Left lung (tissue), 14 donors: ENCODE measurements around the gene NANP. TPM values are rescaled to one million over a fixed set of nuclear protein-coding genes. Genes with fewer than 3 reads are reported as not detected.

Experiments used
- ATAC-seq: fragments of 200-7000 bp; cut with Tn5 transposase; one replicate; pipeline ENCODE4 v1.9.1; 2020; ENCODE audit warnings: moderate library complexity
- DNase-seq, 4 donors: peaks; one replicate each; pipeline ENCODE4 v3.0.0-alpha.2; 2013 to 2020
- H3K27ac ChIP-seq, 2 donors: fragments of 200-600 bp; sonication (generic) in 1 of 2; one replicate each; pipeline versions ENCODE4 v1.5.0 to v1.8.0; 2020 to 2021
- H3K27me3 ChIP-seq, 2 donors: fragments of 200-600 bp; sonication (generic) in 1 of 2; one replicate each; pipeline versions ENCODE4 v1.5.0 to v1.8.0; 2020 to 2021
- H3K36me3 ChIP-seq, 2 donors: fragments of 200-600 bp; sonication (generic) in 1 of 2; one replicate each; pipeline versions ENCODE4 v1.5.0 to v1.8.0; 2020 to 2021
- H3K4me1 ChIP-seq, 2 donors: fragments of 200-600 bp; one replicate each; pipeline ENCODE4 v1.8.0; 2021
- H3K4me3 ChIP-seq, 2 donors: fragments of 200-600 bp; sonication (generic) in 1 of 2; one replicate each; pipeline versions ENCODE4 v1.5.0 to v1.8.0; 2020 to 2021; ENCODE audit warnings: mild to moderate bottlenecking in 1 of 2
- H3K9me3 ChIP-seq, 2 donors: fragments of 200-600 bp; sonication (generic) in 1 of 2; one replicate each; pipeline versions ENCODE4 v1.5.0 to v1.8.0; 2020 to 2021
- CTCF ChIP-seq, 2 donors: fragments of 200-600 bp; sonication (generic) in 1 of 2; IDR thresholded peaks; one replicate each; pipeline versions ENCODE4 v1.5.0 to v1.8.0; 2021; ENCODE audit warnings: antibody characterized with exemption in 2 of 2
- intact Hi-C, 2 donors: fragments of 100-400 bp; cut with DNase I; formaldehyde crosslinking; loops; one replicate each; pipeline versions ENCODE4 v1.11.2 to v1.14.2; 2022
- long read RNA-seq, 12 donors: library from polyadenylated mRNA in 2 of 12; unstranded in 2 of 12; transcript quantifications; one replicate each; pipeline ENCODE4 v2.0.0 and lab custom pipeline, GENCODE V29; 2019 to 2026
- polyA plus RNA-seq, 6 donors: library from polyadenylated mRNA; unstranded; fragments of 120-200 nt; gene quantifications; one replicate each; pipeline ENCODE4 v1.2.1, GENCODE V29; 2013; ENCODE audit not compliant: insufficient read length in 6 of 6
- total RNA-seq, 2 donors: library from RNA; stranded (reverse); fragmentation: NEBNext Ultra II Directional; extraction: Animal tissue kit (Norgen Biotek cat#: 25700); gene quantifications; one replicate each; pipeline ENCODE4 v1.2.1, GENCODE V29; 2021
- donor health status: DM: no; HTN: yes; CAD: no.
- donor health status: DM: no; HTN: no; CAD: no.

NANP gene
- total RNA-seq = 1 to 10 TPM; 4.7 to 7.4 TPM
- 1 to 10 TPM; 4.1 to 5.4 (median 4.9) TPM for polyA plus RNA-seq
- long read RNA-seq, donor 1, transcript NANP-201 (2 exons, 3,964 nt) = major isoform, 8 of 8 reads
- long read RNA-seq, donor 1, partial matches to known transcripts = 0 of 8 reads
- long read RNA-seq, donor 1, other reads (novel, unspliced or antisense) = 0 of 8 reads
- long read RNA-seq, donor 2, partial matches to known transcripts = 0 of 3 reads
- long read RNA-seq, donor 2, other reads (novel, unspliced or antisense) = 0 of 3 reads
- long read RNA-seq, donor 3, partial matches to known transcripts = 0 of 2 reads
- long read RNA-seq, donor 3, other reads (novel, unspliced or antisense) = 0 of 2 reads
- long read RNA-seq, donor 4 = 0 reads
- long read RNA-seq, donor 5 = 0 reads
- long read RNA-seq, donor 6 = 0 reads
- long read RNA-seq, donor 7, partial matches to known transcripts = 0 of 1 reads
- long read RNA-seq, donor 7, other reads (novel, unspliced or antisense) = 0 of 1 reads
- long read RNA-seq, donor 8, partial matches to known transcripts = 0 of 4 reads
- long read RNA-seq, donor 8, other reads (novel, unspliced or antisense) = 0 of 4 reads
- long read RNA-seq, donor 9 = 0 reads
- long read RNA-seq, donor 10, partial matches to known transcripts = 0 of 3 reads
- long read RNA-seq, donor 10, other reads (novel, unspliced or antisense) = 0 of 3 reads
- long read RNA-seq, donor 11 = 0 reads
- long read RNA-seq, donor 12, partial matches to known transcripts = 0 of 3 reads
- long read RNA-seq, donor 12, other reads (novel, unspliced or antisense) = 0 of 3 reads

DNA sequence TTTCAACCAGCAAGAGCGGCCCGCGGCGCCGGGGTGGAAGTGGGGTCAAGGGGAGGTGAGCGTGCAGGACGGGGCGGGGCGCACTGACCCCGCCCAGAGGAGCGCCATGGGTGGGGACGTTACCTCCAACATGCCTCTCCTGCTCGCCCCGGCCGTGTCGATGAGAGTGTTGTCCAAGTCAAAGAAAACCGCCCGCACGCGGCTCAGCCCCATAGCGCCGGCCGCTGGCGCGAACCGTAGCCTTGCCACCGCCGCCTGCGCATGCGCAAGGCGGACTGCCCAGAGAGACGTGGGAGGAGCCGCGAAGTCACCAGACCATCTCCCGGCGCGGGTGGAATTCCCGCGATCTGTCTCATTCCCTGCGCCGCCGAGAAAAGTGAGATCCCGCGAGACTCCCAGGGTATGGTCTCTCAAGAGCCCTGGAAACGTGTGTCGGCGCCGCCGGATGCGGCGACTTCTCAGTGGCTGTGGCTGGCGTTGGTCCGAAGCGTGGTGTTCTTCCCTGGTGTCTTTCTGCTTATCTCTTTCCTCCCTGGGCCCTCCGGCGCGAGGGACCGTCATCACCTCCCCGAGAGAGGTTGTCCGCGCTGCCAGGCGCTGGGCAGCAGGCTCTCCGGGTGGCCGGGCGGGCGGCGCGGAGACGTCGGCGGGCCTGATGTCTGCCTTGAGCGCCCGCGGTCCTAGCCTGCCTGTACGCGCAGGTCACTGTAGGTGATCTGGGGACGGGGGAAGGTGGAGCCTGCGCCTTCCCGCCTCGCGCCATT is at the start of gene NANP:
NANP (minus strand) TSS at position 279 of the 764 bp plus-strand sequence; CDS start at position 213, 66 bp downstream.
- no peaks in the 10 kb centered on the region for H3K27me3 ChIP-seq
- peak within 1 kb of the TSS; percentile 82 to 96 for H3K4me3 ChIP-seq
- peaks cover 12 to 34% of the 10 kb centered on the region in 2 donors for H3K4me1 ChIP-seq
- ATAC-seq = peak; percentile 93
- DNase-seq = peak; percentile 97 to 99 (median 97)
- TF ChIP-seq CTCF (IDR thresholded peaks at IDR 0.05) = no peak
- peak within 1 kb of the TSS; percentile 95 for H3K27ac ChIP-seq
- peaks cover 0 to 5% of the 10 kb centered on the region in 2 donors for H3K9me3 ChIP-seq
- intact Hi-C loops = no loop called here
- H3K36me3 ChIP-seq = no peaks in the 10 kb centered on the region

DNA sequence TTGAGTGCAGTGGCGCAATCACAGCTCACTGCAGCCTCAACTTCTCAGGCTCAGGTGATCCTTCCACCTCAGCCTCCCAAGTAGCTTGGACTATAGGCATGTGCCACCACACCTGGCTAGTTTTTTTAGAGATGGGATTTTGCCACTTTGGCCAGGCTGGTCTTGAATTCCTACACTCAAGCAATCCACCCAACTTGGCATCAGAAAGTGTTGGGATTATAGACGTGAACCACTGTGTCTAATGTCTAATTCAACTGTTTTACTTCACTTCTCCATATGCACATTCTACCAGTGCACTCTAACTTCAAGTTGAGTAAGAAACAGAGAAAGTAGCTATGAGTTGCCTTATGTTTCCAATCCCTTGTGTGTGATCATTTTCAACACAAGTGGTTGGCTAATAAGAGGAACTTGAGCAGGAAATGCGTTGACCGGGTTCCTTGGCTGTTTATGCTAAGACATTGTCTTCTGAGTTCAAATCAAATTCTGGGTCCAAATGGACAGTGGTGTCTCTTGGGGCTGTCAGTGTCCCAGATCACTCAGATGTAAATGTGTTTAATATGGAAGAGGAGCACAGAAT is 48.9 kb upstream of the NANP start:
- no peaks in the 10 kb centered on the region for H3K9me3 ChIP-seq
- intact Hi-C loops = no loop called here
- peaks cover 0 to 52% of the 10 kb centered on the region in 2 donors for H3K36me3 ChIP-seq
- no peak overlapping the region for H3K27ac ChIP-seq
- no peaks in the 10 kb centered on the region for H3K27me3 ChIP-seq
- DNase-seq = no peak
- no peak overlapping the region for H3K4me3 ChIP-seq
- no peak for ATAC-seq
- TF ChIP-seq CTCF (IDR thresholded peaks at IDR 0.05) = no peak
- H3K4me1 ChIP-seq = no peaks in the 10 kb centered on the region

- DNase-seq = no peak
- peak; percentile 34 for ATAC-seq
- TF ChIP-seq CTCF (IDR thresholded peaks at IDR 0.05) = no peak
Observed at GRCh38 chr20:25669826-25670422, 46.1 kb upstream of the NANP start.

DNA sequence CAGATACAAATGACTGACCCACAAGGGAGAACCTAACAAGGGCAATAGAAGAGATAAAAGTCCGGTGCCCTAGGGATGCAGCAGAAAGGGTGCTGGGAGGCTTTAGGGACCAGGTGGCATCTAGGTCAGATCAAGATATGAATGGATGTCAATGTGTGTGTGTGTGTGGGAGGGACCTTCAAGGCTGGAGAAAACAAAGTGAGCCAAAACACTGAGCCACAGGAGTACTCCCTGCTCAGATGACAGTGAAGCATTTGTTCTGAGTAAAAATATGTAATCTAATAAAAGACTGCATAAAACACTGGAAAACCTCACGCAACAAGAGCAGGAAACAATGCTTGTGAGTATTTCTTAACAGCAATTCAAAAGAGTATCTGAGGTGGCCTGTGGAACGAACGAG is 44.6 kb upstream of the NANP start:
- peaks cover 0 to 9% of the 10 kb centered on the region in 2 donors for H3K36me3 ChIP-seq
- no peak overlapping the region for H3K27ac ChIP-seq
- intact Hi-C loops = no loop called here
- ATAC-seq = no peak
- no peak overlapping the region for H3K4me3 ChIP-seq
- no peaks in the 10 kb centered on the region for H3K27me3 ChIP-seq
- DNase-seq = no peak
- TF ChIP-seq CTCF (IDR thresholded peaks at IDR 0.05) = no peak
- no peaks in the 10 kb centered on the region for H3K4me1 ChIP-seq
- H3K9me3 ChIP-seq = no peaks in the 10 kb centered on the region

More at GRCh38 chr20:25669826-25670422, 46.1 kb upstream of the NANP start:
- H3K4me1 ChIP-seq = no peaks in the 10 kb centered on the region
- H3K27ac ChIP-seq = no peak overlapping the region
- H3K36me3 ChIP-seq = peaks cover 0 to 24% of the 10 kb centered on the region in 2 donors
- intact Hi-C loops = no loop called here
- no peak overlapping the region for H3K4me3 ChIP-seq
- H3K9me3 ChIP-seq = no peaks in the 10 kb centered on the region
- no peaks in the 10 kb centered on the region for H3K27me3 ChIP-seq
